Fibroblast of skin of scalp (primary cell): Measurements from ENCODE around the gene NPLOC4.
A peak's percentile ranks its signal among the peaks of the same experiment; 100 is the strongest.

Source experiments
- DNase-seq: peaks from one replicate; pipeline ENCODE4 v3.0.0-alpha.2; 2013

NPLOC4 gene

GRCh38 chr17:81662002-81662401, 25.1 kb upstream of the NPLOC4 start:
- no peak for DNase-seq

- DNase-seq, result no peak
Measured at GRCh38 chr17:81660441-81660840, 23.5 kb upstream of the NPLOC4 start.

GRCh38 chr17:81659038-81659437, 22.1 kb upstream of the NPLOC4 start:
- DNase-seq, result no peak

GRCh38 chr17:81656835-81657234, 19.9 kb upstream of the NPLOC4 start:
- no peak for DNase-seq

- no peak for DNase-seq
Measured at GRCh38 chr17:81656118-81656743, 19.3 kb upstream of the NPLOC4 start, which contains the start of gene PDE6G. Gene PDE6G, minus strand, starts transcription at chr17:81656542. Its CDS starts 3,237 bp downstream, at chr17:81653305.

- no peak for DNase-seq
Measured at GRCh38 chr17:81655378-81656117, 18.6 kb upstream of the NPLOC4 start.

DNA sequence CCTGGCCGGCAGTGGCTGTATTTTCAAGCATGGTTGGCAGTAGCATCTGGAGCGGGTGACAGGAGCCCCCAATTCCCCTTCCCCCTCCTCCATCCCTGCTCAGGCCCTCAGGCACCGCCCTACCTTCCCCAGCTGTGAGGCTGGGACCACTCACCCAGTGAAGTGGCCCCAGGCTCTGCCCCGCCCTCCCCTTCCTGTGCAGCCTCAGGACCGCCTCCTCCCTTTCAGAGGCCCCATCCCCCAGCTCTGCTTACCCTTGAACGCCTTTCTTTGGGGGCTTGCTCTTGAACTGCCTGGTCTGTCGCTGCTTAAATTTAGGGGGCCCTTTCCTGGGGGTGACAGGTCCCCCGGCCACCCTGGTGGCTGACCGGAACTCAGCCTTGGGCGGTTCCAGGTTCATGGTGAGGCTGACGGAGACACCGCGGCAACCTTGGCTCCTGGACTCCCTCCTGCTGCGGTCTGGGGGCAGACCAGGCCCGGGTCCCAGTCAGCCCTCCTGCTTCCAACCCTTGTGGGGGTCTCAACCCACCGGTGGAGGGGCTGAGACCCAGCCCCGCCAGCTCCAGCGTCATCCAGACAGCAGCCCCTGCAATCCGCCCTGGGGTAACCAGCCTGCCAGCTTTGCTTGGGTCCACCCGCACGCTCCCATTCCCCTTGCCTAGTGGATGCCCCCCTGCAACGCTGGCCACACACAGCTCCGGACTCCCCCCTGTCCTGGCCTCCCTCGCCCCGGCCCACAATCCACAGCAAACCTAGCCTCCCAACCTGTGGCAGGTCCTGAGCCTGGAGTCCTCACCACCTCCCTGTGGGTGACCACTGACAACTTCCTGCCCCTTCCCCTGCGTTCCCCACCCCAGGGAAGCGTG, 16.2 kb upstream of the NPLOC4 start:
- no peak for DNase-seq

DNA sequence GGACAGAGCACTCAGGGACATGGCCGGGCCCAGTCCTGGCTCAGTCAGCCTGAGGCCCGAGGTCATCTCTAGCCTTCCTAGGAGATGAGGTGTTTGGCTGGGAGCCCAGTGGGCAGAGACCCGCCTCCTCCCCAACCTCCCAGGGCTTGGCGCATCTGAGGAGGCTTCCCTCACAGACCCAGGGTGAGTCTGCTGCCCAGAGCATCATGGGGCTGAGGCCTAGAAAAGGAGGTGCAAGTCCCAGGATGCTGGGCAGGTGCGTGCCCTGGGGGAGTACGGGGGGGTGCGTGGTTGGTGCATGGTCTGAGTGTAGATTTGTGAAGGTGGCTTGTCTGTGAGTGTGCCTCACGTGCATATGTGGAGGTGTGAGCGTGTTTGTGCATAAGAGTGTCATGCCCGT, 14.8 kb upstream of the NPLOC4 start:
- peak; percentile 82 for DNase-seq

DNA sequence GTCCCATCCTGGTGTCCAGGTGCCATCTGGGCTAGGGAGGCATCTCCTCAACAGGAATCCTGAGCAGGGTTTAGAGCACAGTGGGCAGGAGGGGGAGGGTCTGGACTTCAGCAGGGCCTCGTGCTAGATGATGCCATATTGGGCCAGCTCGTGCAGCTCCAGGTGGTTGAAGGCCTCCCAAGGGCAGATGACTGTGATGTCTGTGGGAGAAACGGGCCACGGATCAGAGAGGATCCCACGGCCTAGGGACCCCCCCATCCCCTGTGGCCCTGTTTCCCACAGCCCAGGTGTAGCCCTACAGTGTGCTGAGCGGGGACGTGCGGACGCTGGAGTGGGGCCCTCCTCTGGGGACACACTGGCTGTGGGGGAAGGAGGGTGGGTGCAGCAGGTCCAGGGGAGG, 14.0 kb upstream of the NPLOC4 start:
- DNase-seq, result no peak

DNA sequence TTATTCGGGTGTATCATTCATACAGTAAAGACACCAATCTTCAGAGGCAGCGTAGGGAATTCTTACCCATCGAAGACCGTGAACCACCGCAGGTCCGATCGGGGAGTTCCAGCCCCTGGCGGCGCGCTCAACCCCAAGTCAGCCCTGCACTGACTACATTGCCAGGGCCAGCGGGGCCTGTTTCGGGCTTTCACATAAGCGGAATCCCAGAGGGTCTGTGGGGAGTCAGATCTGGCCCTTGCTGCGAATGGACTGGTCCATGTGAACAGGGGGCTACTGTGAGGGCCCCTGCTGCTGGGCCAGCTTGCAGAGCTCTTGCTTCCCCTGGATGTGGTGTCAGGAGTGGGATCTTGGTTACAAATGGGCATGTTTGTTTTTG, 11.8 kb upstream of the NPLOC4 start:
- DNase-seq, result no peak

GRCh38 chr17:81648013-81648706, 11.2 kb upstream of the NPLOC4 start:
- DNase-seq, result no peak

- no peak for DNase-seq
Measured at GRCh38 chr17:81647640-81648012, 10.7 kb upstream of the NPLOC4 start.

DNA sequence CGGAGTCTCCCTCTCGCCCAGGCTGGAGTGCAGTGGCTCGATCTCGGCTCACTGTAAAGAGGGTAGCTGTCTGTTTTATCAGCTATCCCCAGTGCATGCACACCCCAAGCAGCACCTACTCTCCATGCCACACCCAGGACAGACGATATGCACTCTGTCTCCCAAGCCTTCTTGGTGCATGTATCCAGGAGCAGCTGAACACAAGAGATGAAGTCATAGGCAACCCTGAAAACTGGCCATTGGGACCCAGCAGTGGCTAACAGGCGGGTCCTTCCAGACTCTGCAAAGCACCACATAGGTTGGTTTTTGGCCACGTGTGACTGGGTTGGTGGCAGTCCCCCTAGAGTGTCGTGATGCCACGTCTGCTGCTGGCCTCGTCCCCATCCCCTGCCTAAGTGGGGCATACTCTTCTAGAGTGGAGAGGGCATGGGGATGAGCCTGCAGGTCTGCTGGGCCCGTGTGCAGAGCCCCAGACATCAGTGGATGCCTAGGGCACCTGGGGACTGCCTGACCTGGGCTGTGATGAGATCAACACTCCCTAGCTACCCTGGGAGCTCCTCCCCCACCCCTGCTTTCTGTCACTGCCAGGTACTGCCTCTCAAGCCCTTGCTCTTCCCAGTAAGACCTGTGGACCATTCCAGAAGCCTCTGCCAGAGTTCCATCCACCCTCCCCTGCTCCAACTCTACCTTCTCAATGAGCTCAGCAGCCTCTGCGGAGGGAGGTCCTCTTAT, 10.1 kb upstream of the NPLOC4 start:
- DNase-seq, result no peak

DNA sequence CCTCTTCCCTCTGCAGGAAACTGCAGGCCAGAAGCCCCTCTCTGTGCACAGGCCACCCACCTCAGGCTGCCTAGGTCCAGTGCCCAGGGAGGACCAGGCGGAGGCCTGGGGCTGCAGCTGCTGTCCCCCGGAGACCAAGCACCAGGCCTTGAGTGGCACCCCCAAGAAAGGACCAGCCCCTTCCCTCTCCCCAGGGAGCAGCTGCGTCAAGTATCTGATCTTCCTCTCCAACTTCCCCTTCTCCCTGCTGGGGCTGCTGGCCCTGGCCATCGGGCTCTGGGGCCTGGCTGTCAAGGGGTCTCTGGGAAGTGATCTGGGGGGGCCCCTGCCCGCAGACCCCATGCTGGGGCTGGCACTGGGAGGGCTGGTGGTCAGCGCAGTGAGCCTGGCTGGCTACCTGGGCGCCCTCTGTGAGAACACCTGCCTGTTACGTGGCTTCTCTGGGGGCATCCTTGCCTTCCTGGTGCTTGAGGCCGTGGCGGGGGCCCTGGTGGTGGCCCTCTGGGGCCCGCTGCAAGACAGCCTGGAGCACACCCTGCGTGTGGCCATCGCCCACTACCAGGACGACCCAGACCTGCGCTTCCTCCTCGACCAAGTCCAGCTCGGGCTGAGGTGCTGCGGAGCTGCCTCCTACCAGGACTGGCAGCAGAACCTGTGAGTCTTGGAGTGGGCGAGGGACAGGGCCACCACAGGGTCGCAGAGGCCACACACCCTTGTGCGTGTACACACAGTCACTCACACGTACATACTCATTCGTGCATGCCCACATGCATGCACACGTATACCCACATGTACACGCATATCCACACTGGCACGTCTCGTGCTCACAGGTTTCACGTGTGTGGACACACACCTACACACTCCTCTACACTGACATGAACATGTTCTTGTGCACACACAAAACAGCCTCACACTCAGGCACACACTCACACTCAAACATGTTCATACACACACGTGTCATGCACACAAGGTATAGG, 8.4 kb upstream of the NPLOC4 start:
- DNase-seq, result no peak

DNA sequence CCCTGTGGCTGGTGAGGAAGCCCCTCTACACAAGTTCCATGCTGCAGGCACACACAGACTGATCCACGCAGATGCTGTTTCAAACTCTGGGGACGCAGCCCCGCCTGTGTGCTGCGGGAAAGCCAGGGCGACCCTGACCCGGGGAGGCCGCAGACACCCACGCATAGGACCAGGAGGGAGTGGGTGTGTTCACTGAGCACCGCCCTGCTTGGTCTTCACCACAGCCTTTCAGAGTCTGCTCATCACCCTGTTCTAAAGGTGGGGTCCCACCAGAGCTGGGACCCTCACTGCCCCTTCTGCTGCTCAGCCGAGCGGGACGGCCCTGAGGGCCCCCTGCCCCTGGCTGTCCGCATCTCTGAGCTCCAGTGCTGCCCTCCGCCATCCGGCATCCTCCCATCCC, 7.6 kb upstream of the NPLOC4 start:
- DNase-seq, result no peak

GRCh38 chr17:81641825-81642489, 5.0 kb upstream of the NPLOC4 start:
- peak; percentile 65 for DNase-seq

DNA sequence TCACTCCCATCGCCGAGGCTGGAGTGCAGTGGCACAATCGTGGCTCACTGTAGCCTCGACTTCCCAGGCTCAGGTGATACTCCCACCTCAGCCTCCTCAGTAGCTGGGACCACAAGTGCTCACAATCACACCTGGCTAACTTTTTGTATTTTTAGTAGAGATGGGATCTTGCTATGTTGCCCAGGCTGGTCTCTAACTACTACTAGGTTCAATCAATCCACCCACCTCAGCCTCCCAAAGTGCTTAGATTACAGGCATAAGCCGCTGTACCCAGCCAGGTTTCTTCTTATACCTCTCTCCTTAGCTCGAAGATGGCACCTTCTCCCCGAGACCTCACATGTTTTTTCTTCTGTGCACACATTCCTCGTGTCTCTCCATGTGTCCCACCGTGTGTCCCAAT, 3.1 kb upstream of the NPLOC4 start:
- DNase-seq, result no peak

DNA sequence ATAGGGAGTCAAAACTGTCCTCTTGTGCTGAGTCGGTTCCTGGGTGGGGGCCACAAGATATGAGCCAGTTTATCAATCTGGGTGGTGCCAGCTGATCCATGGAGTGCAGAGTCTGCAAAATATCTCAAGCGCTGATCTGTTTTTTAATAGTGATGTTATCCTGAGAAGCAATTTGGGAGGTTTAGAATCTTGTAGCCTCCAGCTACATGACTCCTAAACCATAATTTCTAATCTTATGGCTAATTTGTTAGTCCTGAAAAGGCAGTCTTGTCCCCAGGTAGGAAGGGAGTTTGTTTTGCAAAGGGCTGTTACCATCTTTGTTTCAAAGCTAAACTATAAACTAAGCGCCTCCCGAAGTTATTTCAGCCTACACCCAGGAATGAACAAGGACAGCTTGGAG, 1.8 kb upstream of the NPLOC4 start:
- no peak for DNase-seq

DNA sequence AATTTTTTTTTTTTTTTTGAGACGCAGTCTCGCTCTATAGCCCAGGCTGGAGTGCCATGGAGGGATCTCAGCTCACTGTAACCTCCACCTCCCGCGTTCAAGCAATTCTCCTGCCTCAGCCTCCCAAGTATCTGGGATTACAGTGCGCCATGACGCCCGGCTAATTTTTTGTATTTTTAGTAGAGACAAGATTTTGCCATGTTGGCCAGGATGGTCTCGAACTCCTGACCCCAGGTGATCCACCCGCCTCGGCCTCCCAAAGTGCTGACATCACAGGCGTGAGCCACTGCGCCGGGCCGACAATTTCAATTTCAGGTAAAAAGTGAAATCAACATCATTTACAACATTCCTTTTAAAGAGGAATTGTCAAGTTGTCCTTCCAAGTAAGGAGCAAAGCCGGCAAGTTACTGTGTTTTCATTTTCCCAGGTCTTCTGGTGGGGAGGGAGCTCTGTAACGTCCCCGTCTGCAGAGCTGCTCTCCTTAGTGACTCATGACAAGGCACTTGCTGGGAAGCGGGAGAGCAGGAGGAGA, 873 bp downstream of the NPLOC4 start:
- DNase-seq, result no peak

- no peak for DNase-seq
Measured at GRCh38 chr17:81635431-81635830, 1.5 kb downstream of the NPLOC4 start.
